ENCODE measurements around the gene PHF2. TPM values are rescaled to one million over a fixed set of nuclear protein-coding genes. Genes with fewer than 3 reads are reported as not detected.
A peak's percentile ranks its signal among the peaks of the same experiment; 100 is the strongest.

Gene PHF2
- total RNA-seq, 1 experiment from 2014 or later, result 11.6 TPM

DNA sequence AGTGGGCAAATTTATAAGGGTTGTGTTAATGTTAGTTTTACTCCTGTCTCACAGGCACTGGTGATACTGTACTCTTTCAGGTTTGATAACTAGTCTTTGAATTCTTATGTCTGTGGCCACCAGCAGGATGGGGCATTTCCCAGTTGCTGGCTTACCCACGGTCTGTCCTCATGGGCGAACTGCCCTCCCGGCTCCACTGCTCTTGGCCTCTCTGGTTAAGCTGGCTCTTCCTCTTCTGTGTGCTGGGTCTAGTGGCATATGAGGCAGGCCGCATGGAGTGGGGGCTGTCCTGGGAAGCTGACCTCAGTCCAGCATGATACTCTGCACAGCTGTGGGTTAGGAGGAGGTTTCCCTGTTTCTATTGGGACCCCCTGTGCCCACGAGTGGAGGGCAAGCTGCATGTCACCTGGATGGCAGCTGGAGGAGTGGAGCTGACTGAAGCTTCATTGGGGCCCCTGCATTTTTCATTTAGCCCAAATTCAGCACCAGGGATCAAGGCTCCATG lies 19.5 kb downstream of the PHF2 start:
- ATAC-seq (no peak), DNase-seq (ENCODE audit: low spot score) (no peak)
- H3K27me3 Mint-ChIP-seq (ENCODE audit: low read depth), result no peaks in the 10 kb centered on the region
- ChIA-PET CTCF (no interaction called here), POLR2A (interaction anchor here (0.6 kb wide), 1 partner anchor 812 kb away, joined by 6 read pairs; no protein-coding TSS in a partner anchor)
- TF ChIP-seq CBFB (CRISPR knock-in tag; IDR thresholded peaks at IDR 0.05; ENCODE audit: low read depth) (no peak), NR2C2 (CRISPR knock-in tag; IDR thresholded peaks at IDR 0.05) (no peak), NR3C1 (CRISPR knock-in tag; conservative IDR thresholded peaks at IDR 0.05; ENCODE audit: low read depth) (no peak), SP1 (CRISPR knock-in tag; conservative IDR thresholded peaks at IDR 0.05) (no peak), TP53 (CRISPR knock-in tag; IDR thresholded peaks at IDR 0.05) (no peak), IRF2 (CRISPR knock-in tag; IDR thresholded peaks at IDR 0.05; ENCODE audit: borderline replicate concordance, low read depth) (no peak), ZNF219 (CRISPR knock-in tag; IDR thresholded peaks at IDR 0.05; ENCODE audit: borderline replicate concordance) (no peak), SMAD3 (CRISPR knock-in tag; IDR thresholded peaks at IDR 0.05; ENCODE audit: borderline replicate concordance) (no peak), TEAD1 (CRISPR knock-in tag; IDR thresholded peaks at IDR 0.05) (no peak)
- TF ChIP-seq, protein P1, sequence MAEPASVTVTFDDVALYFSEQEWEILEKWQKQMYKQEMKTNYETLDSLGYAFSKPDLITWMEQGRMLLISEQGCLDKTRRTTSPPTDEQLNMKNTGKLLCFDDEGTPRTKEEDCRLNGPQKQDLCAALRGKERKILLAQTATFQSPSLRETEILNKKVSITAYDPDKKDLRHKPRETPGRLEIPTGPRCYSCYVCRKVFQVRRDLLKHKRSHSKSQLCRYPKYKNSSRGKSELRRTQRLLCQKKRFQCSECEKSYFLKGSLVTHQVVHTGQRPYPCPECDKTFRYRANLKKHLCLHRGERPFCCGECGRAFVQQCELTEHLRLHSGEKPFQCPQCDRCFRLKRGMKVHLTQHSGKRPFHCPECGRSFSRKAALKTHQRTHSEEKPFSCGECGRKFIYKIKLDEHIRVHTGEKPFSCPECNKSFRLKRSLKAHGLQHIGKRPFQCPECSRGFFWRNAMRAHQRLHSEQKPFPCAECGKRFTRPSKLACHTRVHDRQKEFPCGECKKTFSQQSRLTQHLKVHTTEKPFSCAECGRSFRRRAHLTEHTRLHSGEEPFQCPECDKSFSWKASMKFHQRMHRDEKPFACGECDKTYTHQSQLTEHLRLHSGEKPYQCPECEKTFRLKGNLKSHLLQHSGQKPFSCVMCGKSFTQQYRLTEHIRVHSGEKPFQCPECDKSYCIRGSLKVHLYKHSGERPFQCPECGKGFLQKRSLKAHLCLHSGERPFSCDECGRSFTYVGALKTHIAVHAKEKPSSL (CRISPR knock-in tag; conservative IDR thresholded peaks at IDR 0.05), result no peak
- TF ChIP-seq, protein P2, sequence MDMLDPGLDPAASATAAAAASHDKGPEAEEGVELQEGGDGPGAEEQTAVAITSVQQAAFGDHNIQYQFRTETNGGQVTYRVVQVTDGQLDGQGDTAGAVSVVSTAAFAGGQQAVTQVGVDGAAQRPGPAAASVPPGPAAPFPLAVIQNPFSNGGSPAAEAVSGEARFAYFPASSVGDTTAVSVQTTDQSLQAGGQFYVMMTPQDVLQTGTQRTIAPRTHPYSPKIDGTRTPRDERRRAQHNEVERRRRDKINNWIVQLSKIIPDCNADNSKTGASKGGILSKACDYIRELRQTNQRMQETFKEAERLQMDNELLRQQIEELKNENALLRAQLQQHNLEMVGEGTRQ (CRISPR knock-in tag; IDR thresholded peaks at IDR 0.05), result no peak
- TF ChIP-seq, protein P3, sequence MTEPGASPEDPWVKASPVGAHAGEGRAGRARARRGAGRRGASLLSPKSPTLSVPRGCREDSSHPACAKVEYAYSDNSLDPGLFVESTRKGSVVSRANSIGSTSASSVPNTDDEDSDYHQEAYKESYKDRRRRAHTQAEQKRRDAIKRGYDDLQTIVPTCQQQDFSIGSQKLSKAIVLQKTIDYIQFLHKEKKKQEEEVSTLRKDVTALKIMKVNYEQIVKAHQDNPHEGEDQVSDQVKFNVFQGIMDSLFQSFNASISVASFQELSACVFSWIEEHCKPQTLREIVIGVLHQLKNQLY (CRISPR knock-in tag; IDR thresholded peaks at IDR 0.05), result no peak
- TF ChIP-seq, protein P4, sequence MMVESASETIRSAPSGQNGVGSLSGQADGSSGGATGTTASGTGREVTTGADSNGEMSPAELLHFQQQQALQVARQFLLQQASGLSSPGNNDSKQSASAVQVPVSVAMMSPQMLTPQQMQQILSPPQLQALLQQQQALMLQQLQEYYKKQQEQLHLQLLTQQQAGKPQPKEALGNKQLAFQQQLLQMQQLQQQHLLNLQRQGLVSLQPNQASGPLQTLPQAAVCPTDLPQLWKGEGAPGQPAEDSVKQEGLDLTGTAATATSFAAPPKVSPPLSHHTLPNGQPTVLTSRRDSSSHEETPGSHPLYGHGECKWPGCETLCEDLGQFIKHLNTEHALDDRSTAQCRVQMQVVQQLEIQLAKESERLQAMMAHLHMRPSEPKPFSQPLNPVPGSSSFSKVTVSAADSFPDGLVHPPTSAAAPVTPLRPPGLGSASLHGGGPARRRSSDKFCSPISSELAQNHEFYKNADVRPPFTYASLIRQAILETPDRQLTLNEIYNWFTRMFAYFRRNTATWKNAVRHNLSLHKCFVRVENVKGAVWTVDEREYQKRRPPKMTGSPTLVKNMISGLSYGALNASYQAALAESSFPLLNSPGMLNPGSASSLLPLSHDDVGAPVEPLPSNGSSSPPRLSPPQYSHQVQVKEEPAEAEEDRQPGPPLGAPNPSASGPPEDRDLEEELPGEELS (CRISPR knock-in tag; IDR thresholded peaks at IDR 0.05), result no peak
- H3K9me3 Mint-ChIP-seq, result no peaks in the 10 kb centered on the region
- H3K36me3 Mint-ChIP-seq, result no peaks in the 10 kb centered on the region
- H3K4me1 Mint-ChIP-seq, result peaks cover 56% of the 10 kb centered on the region
- H3K4me3 Mint-ChIP-seq, result no peak overlapping the region
- H3K27ac Mint-ChIP-seq, result peak overlapping the region; percentile 19; the same call in 1 of the 2 replicates

DNA sequence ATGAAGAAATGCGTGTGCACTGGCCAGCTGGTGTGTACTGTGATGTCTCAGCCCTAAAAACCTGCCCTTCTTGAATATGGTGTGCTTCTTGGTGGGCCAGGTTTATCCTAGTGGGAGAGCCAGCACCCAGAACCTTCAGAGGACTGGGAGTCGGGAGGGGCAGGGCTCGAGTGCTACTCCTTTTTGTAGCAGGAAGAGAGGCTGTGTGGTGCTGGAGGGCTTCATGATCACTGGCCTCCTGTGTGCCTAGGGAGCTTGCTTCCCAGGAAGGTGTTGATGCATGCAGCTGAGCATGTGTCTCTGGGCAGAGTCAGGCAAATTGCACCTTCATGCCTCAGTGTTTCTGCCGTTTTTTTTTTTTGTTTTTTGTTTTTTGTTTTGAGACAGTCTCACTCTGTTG lies 20.0 kb downstream of the PHF2 start:
- Mint-ChIP-seq H3K27ac (no peak overlapping the region), H3K4me1 (peaks cover 61% of the 10 kb centered on the region), H3K4me3 (no peak overlapping the region), H3K27me3 (ENCODE audit: low read depth) (no peaks in the 10 kb centered on the region), H3K36me3 (no peaks in the 10 kb centered on the region), H3K9me3 (no peaks in the 10 kb centered on the region)
- no peak for ATAC-seq
- ChIA-PET POLR2A (interaction anchor here (0.6 to 0.7 kb wide), 2 partner anchors 301 to 812 kb away, joined by 3 to 6 read pairs; no protein-coding TSS in a partner anchor), CTCF (no interaction called here)
- no peak for DNase-seq (ENCODE audit: low spot score)
- TF ChIP-seq, protein P5, sequence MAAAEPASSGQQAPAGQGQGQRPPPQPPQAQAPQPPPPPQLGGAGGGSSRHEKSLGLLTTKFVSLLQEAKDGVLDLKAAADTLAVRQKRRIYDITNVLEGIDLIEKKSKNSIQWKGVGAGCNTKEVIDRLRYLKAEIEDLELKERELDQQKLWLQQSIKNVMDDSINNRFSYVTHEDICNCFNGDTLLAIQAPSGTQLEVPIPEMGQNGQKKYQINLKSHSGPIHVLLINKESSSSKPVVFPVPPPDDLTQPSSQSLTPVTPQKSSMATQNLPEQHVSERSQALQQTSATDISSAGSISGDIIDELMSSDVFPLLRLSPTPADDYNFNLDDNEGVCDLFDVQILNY (CRISPR knock-in tag; IDR thresholded peaks at IDR 0.05), result no peak
- TF ChIP-seq ZNF263 (CRISPR knock-in tag; IDR thresholded peaks at IDR 0.05; ENCODE audit: low read depth) (no peak), HMGA2 (CRISPR knock-in tag; IDR thresholded peaks at IDR 0.05) (no peak), EMX1 (CRISPR knock-in tag; IDR thresholded peaks at IDR 0.05) (no peak), MYBL2 (CRISPR knock-in tag; IDR thresholded peaks at IDR 0.05) (no peak), IRF2 (CRISPR knock-in tag; IDR thresholded peaks at IDR 0.05; ENCODE audit: borderline replicate concordance, low read depth) (no peak), ZNF317 (CRISPR knock-in tag; IDR thresholded peaks at IDR 0.05; ENCODE audit: borderline replicate concordance, low read depth) (no peak), ELF4 (CRISPR knock-in tag; IDR thresholded peaks at IDR 0.05; ENCODE audit: low read depth) (no peak)
- TF ChIP-seq, protein P6, sequence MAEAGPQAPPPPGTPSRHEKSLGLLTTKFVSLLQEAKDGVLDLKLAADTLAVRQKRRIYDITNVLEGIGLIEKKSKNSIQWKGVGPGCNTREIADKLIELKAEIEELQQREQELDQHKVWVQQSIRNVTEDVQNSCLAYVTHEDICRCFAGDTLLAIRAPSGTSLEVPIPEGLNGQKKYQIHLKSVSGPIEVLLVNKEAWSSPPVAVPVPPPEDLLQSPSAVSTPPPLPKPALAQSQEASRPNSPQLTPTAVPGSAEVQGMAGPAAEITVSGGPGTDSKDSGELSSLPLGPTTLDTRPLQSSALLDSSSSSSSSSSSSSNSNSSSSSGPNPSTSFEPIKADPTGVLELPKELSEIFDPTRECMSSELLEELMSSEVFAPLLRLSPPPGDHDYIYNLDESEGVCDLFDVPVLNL (CRISPR knock-in tag; IDR thresholded peaks at IDR 0.05; ENCODE audit: borderline replicate concordance, low read depth), result no peak
